NCI-H2227 treated with DMSO at 0.1 percent for 48 hours (cell line): Measurements from ENCODE around the gene FOXP1.

ENCODE experiments used
- DNase-seq: peaks from one replicate; lab custom pipeline; 2025; lab: John Stamatoyannopoulos, UW

FOXP1 gene

DNA sequence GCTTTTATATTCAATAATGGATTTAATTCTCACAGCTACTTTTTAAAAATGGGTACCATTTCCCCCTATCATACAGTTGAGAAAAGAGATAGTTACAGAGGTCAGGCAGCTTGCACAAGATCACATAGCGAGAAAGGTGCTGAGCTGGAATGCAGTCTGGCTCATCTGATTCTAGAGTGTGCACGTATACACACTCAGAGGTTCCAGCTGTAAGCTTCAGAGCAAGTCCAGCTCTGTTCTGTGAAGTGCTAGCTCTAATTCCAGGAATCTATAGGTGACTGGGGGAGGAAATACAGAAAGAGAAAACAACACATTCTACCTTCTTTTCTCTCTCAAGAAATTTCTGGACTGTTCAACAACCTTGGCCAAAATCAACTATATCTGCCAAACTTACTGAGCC lies 318.7 kb downstream of the FOXP1 start:
- DNase-seq, result no peak

DNA sequence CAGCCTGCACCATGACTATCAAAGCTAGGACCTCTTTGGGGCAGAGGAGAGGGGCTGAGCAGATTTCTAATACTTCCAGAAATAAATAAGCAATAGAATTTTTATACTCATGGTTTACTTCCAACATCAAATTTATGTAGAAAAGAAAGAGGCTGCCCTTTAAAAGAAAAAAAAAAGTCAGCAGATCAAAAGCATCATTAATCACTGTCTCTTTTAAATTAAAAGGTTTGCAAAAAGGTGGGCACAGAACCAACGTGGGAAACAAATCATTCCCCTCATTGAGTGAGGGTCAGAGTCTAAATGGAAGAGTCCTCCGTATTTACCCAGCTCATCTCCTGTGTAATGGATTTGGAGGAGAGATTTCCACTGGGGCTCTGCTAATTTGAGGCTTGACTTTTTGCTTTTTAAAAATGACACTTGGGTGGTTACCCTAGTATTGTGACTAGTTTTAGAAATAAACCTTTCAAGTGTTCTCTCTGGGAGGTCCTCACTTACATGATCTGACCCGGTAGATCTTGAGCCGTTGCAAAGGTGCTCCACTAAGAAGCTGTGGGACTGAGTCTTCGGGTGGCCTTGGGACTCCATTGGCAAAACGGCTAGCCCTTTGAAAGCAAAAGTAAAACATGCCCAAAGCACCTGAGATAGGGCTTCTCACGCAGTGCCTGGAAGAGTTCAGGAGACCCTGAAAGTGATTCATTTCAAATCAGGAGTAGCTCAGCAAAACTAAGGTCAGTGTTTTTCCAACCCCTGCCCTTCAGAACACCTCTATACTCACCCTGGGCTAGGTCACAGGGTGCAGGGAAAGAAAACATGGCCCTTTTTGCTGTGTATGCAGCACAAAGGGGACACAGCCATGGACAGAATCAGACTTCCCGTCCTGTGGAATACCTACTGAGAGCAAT lies 320.9 kb downstream of the FOXP1 start:
- DNase-seq, result no peak

DNA sequence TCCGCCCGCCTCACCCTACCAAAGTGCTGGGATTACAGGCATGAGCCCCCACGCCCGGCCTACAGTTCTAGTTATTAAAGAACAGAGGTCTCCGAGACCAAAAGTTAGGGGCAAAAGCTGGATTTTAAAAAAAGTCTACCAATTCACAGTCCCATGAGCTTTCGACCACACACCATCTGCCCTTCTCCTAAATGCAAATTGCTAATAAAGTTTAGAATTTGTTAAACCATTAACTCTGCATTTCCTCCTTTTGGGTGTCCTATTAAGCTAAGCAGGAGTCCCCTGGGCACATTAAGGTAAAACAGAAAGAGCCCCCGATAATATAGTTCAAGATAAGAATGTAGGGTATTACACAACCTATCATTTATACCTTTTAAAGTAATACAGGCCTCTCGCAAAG lies 322.7 kb downstream of the FOXP1 start:
- DNase-seq, result no peak

DNA sequence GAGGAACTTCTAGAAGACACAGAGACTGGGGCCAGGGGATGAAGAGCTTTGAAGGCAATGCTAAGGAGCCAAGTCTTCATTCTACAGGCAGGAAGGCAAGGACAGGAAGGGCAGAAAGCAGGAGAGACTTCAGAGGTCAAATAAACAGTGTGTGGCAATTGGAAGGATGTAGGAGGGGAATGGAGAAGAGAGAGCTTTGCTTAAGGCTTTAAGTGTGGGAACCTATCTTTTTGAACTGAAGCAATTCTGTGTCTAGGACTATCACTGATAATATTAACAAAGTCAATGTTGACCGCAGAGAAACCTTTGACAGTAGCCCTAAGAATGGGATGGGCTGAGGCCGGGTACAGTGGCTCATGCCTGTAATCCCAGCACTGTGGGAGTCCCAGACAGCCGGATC lies 325.0 kb downstream of the FOXP1 start:
- DNase-seq, result no peak

- DNase-seq, result no peak
These were observed 325.4 kb downstream of the FOXP1 start for GRCh38 chr3:71258116-71258515.

DNA sequence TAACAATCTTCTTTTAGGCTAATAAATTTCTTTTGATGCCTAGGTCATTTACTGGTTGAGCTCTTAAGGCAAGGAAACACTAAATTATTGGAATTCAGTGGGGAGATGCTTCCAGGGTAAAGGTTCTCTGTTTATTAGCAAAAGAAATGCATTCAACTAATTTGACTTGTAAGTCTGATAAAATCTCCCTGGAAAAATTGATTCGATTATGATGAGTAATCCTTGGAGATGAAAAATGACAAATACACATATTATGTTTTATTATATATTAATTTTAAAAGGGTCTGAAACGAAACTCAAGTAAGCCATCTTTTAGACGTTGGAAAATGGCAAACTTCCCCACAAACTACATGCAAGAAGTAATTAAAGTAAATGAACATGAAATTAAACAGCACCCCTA lies 328.0 kb downstream of the FOXP1 start:
- DNase-seq, result no peak

DNA sequence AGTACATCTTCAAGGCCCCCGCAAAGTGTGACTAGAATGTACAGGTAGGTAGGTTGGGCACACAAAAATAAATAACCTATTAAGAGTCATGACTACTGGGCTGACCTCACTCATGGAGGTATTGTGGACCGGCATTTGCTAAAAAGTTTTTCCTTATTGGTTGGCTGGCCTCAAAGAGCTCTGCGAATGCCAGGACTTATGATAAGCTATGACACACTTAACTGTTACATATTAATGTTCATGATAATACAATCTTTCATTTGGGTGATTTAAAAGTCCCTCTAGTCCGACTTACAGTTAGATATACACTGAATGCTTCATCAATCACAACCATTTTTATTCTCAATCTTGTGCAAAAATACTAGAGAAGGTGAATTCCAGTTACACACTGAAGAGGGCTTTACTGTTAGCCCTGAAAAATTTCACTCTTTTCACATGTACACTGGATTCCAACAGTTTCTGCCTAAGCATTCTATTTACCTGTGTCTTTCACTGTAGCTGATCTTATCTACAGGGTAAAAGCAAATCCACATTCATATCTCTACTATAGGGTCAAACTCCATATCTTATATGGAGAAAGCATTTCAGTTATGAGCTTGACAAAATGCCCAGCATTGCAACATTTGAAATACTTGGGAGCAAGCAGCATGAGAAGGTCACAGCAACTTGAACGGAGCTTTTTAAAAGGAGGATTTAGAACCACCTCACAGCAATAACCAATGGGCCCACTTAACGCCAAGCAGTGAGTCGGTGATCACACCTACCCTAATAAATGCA lies 329.1 kb downstream of the FOXP1 start:
- DNase-seq, result no peak

- no peak for DNase-seq
These were observed 330.4 kb downstream of the FOXP1 start for GRCh38 chr3:71253169-71253568.

GRCh38 chr3:71252466-71252865 lies 331.1 kb downstream of the FOXP1 start:
- DNase-seq, result no peak

DNA sequence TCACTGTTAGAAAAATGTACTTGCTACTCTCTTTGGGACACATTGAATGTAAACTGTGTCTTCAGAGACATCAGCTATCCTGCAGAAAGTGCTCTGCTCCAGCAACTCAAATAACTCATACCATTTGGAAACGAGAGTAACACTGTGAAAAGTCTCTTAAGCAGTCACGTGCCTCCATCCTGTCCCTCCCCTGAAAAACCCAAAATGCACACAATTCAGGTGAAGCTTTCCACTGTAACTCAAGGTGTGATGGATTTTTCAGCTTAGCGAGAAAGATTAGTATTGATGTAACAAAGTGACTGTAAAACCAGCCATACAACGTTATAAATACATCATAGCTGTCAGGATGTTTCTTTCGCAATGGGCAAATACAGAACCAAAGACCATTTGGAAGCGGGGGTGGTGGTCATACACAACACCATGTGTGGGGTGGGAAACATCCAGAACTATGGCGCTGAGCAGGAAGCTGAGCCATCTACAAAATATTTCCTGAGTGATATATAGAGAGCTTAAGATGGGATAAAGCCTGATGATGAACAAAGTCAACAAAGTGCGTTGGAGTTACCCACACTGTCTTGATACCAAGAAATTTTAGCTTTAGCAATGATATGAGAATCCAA lies 332.3 kb downstream of the FOXP1 start:
- DNase-seq, result no peak

GRCh38 chr3:71250026-71250425 lies 333.5 kb downstream of the FOXP1 start:
- DNase-seq, result no peak

GRCh38 chr3:71247958-71248335 lies 335.6 kb downstream of the FOXP1 start:
- no peak for DNase-seq

GRCh38 chr3:71247221-71247957 lies 336.1 kb downstream of the FOXP1 start:
- no peak for DNase-seq

GRCh38 chr3:71245971-71246880 lies 337.3 kb downstream of the FOXP1 start:
- DNase-seq, result no peak

GRCh38 chr3:71244826-71245488 lies 338.6 kb downstream of the FOXP1 start:
- no peak for DNase-seq

GRCh38 chr3:71244153-71244825 lies 339.2 kb downstream of the FOXP1 start:
- DNase-seq, result no peak

DNA sequence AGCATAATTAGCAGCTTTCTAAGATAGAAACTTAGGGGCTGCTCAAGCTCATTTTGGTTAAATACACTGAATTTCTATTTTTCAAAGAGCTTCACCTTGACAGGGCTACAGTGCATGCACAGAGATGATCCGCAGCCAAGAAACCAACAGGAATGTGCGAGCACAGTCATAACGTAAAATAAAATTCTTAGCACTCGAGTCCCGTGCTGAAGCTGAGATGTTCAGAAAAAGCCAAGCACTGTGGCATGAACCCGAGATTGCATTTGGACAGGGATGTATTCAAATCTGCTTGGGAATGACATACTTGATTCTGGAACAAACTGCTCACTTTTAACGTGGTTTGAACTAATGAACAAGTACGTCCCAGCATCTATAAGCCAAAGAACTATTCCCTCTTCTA lies 340.3 kb downstream of the FOXP1 start:
- DNase-seq, result no peak

DNA sequence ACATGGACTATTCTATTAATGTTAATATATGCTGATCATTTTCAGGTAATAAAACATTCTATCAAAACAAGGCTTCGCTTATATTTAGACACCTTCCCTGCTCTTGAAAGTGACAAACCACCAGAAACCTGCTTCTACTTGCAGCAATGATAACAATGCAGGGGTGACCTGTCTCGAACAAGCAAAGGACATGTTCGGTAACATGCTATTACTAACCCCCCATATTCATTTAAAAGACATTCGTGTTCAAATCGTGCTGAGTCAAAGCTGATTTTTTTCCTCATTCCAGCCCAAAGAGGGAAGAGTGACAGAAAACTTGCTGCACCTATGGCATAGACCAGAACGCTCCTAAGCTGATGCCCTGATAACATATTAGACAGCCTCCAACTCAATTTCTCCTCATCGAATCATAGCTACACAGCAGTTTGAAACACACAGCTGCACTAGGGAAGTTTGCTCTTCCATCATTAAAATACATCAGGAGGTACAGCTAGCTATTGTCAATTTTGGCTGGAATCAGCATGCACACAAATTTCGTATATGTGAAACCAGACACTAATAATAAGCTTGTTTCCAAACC lies 341.5 kb downstream of the FOXP1 start:
- DNase-seq, result no peak

DNA sequence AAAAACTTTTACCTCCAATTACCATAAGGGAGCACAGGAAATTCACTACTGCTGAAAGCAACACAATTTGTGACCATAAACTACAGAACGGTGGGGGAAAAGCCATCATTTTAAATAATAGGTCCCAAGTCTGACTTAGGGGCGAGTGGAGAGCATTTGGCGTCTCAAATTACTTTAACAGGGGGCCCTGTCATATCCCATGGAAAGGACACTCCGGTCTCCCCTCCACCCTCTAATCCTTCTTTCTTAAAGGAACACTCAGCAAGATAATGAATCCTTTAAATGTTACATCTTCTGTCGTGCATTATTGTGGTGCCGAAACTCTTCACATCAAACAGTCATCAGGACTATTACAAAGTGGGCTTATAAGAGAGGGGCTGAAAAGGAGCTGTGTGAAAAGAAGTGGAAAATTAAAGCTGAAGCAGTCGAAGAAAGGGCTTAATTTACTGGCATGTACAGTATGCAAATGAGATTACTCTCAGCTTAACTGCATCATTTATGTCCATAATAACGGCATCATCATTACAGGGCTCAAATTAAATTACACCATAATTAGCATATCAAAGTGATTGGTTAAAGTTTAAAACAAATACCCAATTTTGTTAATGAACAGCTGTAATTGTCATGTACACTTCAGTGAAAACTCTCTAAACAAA lies 342.2 kb downstream of the FOXP1 start:
- no peak for DNase-seq
